Chondrocyte (in vitro differentiated cells): ENCODE measurements around the gene ALDH5A1. TPM values are rescaled to one million over a fixed set of nuclear protein-coding genes. Genes with fewer than 3 reads are reported as not detected.
"Not testable (repeated sequence)": the region's sequence is repeated elsewhere in the genome, so short reads cannot be mapped to it uniquely, and the experiment has no call there.

Experiments
- DNase-seq: peaks from one replicate; pipeline ENCODE4 v3.0.0; 2021; ENCODE audit warnings: mixed read lengths, low spot score
- H3K27ac Mint-ChIP-seq: one replicate; pipeline ENCODE4 v1.8.0; 2021; ENCODE audit warnings: mild to moderate bottlenecking, moderate library complexity, mixed read lengths; ENCODE audit not compliant: unreplicated experiment
- H3K27me3 Mint-ChIP-seq: 2 replicates; pipeline ENCODE4 v1.8.0; 2021; ENCODE audit warnings: low read depth, mixed read lengths
- H3K36me3 Mint-ChIP-seq: 2 replicates; pipeline ENCODE4 v1.8.0; 2021; ENCODE audit warnings: low read depth, mixed read lengths
- H3K4me1 Mint-ChIP-seq: 2 replicates; pipeline ENCODE4 v1.8.0; 2021; ENCODE audit warnings: low read depth, mild to moderate bottlenecking, mixed read lengths
- H3K4me3 Mint-ChIP-seq: one replicate; pipeline ENCODE4 v1.8.0; 2021; ENCODE audit warnings: mild to moderate bottlenecking, moderate library complexity, mixed read lengths; ENCODE audit not compliant: unreplicated experiment
- H3K9me3 Mint-ChIP-seq: 2 replicates; pipeline ENCODE4 v1.8.0; 2021; ENCODE audit warnings: low read depth, mixed read lengths
- total RNA-seq: library from RNA; stranded (reverse); gene quantifications from 3 replicates; pipeline ENCODE4 v1.2.1, GENCODE V29; 2021
- TF ChIP-seq, protein P1 (sequence below): fragments of 200-600 bp; sonication (generic); IDR thresholded peaks from 2 replicates; pipeline ENCODE4 v1.5.0; 2021; ENCODE audit warnings: antibody characterized with exemption, mild to moderate bottlenecking, moderate library complexity

The ALDH5A1 gene
- total RNA-seq, 1 donor from 2014 or later = 7.2 TPM

DNA sequence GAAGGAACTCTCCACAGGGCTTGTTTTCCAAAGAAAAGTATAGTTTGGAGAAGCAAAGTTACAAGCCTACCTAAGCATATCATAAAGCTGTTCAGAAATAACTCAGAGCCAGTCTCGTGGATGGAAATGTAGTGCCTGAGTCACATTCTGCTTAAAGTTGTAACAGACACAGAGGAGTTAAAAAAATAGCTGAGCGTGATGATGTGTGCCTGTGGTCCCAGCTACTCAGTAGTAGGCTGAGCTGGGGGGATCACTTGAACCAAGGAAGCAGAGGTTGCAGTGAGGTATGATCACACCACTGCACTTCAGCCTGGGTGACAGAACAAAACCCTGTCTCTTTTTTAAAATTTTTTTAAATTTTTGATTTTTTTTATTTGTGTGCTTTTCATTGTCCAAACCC, 6.6 kb downstream of the ALDH5A1 start:
- DNase-seq = no peak
- peaks cover 16% of the 10 kb centered on the region for H3K36me3 Mint-ChIP-seq
- H3K27ac Mint-ChIP-seq = no peak overlapping the region
- no peaks in the 10 kb centered on the region for H3K27me3 Mint-ChIP-seq
- no peaks in the 10 kb centered on the region for H3K4me1 Mint-ChIP-seq
- TF ChIP-seq, protein P1, sequence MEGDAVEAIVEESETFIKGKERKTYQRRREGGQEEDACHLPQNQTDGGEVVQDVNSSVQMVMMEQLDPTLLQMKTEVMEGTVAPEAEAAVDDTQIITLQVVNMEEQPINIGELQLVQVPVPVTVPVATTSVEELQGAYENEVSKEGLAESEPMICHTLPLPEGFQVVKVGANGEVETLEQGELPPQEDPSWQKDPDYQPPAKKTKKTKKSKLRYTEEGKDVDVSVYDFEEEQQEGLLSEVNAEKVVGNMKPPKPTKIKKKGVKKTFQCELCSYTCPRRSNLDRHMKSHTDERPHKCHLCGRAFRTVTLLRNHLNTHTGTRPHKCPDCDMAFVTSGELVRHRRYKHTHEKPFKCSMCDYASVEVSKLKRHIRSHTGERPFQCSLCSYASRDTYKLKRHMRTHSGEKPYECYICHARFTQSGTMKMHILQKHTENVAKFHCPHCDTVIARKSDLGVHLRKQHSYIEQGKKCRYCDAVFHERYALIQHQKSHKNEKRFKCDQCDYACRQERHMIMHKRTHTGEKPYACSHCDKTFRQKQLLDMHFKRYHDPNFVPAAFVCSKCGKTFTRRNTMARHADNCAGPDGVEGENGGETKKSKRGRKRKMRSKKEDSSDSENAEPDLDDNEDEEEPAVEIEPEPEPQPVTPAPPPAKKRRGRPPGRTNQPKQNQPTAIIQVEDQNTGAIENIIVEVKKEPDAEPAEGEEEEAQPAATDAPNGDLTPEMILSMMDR = no peak
- H3K4me3 Mint-ChIP-seq = no peak overlapping the region
- no peaks in the 10 kb centered on the region for H3K9me3 Mint-ChIP-seq

DNA sequence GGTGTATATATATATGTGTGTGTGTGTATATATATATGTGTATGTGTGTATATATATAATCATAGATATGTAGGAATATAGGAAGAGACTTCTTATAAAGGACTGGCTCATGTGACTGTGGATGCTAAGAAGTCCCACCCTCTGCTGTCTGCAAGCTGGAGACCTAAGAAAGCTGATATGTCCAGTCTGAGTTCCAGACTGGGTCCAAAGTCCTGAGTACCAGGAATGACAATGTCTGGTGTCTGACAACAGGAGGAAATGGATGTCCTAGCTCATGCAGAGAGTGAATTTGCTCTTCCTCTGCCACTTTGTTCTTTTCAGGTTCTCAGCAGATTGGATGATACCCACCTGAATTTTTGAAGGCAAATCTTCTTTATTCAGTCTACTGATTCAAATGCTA, 7.1 kb downstream of the ALDH5A1 start:
- no peak for DNase-seq
- H3K9me3 Mint-ChIP-seq = peaks cover 2% of the 10 kb centered on the region
- H3K4me1 Mint-ChIP-seq = no peaks in the 10 kb centered on the region
- H3K27ac Mint-ChIP-seq = no peak overlapping the region
- H3K27me3 Mint-ChIP-seq = no peaks in the 10 kb centered on the region
- H3K36me3 Mint-ChIP-seq = peaks cover 16% of the 10 kb centered on the region
- TF ChIP-seq, protein P1 = no peak
- H3K4me3 Mint-ChIP-seq = no peak overlapping the region

DNA sequence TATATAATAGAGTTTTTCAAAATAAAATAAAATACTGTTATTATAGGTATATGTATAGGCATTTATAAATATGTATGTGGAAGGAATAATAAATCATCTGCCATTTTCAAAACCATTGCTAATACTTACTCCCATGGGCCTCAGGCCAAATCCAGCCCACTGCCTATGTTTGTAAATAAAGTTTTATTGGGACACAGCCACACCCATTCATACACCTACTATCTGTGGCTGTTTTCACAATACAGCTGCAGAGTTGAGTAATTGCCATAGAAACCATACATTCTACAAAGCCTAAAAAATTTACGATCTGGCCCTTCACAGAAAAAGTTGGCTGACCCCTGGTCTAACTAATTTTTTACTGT, 9.5 kb downstream of the ALDH5A1 start:
- DNase-seq = no peak
- H3K27ac Mint-ChIP-seq = no peak overlapping the region
- TF ChIP-seq, protein P1 = no peak
- H3K9me3 Mint-ChIP-seq = peaks cover 15% of the 10 kb centered on the region
- no peaks in the 10 kb centered on the region for H3K4me1 Mint-ChIP-seq
- peaks cover 27% of the 10 kb centered on the region for H3K36me3 Mint-ChIP-seq
- H3K4me3 Mint-ChIP-seq = no peak overlapping the region
- no peaks in the 10 kb centered on the region for H3K27me3 Mint-ChIP-seq

DNA sequence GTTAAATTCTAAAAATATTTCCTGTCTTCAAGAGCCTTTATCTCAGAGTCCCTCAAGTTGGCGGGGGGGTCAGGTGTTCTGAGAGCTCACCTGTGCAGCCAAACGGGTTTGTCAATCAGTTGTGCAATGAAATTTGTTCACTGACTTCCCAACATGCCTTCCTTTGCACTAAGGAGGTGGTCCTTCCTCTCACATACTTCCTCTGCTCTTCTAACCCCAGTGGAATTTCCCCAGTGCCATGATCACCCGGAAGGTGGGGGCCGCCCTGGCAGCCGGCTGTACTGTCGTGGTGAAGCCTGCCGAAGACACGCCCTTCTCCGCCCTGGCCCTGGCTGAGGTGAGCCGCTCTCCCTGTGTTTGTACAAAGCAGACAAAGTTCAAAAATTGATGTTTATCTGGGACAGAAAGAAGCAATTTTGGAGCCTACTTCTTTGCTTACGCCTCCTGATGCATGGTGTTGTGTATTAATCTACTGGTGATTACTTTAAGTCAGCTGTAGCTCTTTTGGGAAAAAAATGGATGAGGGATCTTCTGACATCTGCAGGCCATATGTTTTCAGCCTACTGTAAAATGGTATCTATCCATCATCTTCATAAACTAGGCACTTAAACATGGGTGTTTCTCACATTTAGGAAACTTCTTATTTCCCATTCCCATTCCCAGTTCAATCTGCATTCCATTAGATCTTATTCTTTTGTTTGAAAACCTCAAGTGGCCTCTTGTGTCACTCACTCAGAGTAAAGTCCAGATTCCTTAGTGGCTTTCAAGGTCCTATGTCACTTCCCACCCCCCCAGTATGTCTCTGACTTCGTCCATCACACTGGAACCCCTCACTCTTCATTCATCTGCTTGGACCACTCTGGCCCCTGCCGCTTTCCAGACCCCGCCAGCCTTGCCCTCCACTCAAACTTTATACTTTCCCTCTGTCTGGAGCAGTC, 10.1 kb downstream of the ALDH5A1 start:
- H3K27me3 Mint-ChIP-seq = no peaks in the 10 kb centered on the region
- TF ChIP-seq, protein P1 = no peak
- H3K9me3 Mint-ChIP-seq = peaks cover 15% of the 10 kb centered on the region
- peaks cover 32% of the 10 kb centered on the region for H3K36me3 Mint-ChIP-seq
- no peak overlapping the region for H3K4me3 Mint-ChIP-seq
- H3K27ac Mint-ChIP-seq = no peak overlapping the region
- no peaks in the 10 kb centered on the region for H3K4me1 Mint-ChIP-seq
- no peak for DNase-seq

DNA sequence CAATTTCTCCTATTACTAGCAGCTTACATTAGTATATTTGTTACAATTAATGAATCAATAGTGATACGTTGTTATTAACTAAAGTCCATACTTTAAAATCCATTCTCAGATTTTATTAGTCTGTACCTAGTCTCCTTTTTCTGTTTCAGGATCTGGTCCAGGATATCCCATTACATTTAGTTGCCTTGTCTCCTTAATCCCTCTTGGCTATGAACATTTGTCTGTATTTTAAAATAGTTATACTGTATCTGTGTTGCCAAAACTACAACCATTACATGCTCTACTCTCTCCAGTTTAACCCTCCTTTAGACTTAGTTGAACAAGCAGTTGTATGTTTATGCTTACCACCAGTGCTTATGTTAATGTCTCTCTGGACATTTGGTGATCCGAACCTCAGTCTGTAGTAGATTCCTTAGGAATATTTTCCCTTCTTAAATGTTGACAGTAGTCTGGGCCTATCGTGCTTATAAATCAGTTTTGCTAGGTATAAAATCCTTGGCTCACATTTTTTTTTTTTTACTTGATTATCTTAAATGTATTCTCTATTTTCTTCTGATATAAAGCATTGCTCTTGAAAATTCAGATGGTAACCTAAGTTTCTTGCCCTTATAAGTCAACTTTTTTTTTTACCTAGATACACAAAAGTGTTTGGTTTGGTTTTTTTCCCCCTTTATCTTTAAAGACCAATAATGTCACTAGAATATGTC, 12.2 kb downstream of the ALDH5A1 start:
- Mint-ChIP-seq H3K36me3 (peaks cover 35% of the 10 kb centered on the region), H3K4me3 (no peak overlapping the region), H3K27ac (no peak overlapping the region), H3K27me3 (no peaks in the 10 kb centered on the region), H3K9me3 (peaks cover 15% of the 10 kb centered on the region), H3K4me1 (no peaks in the 10 kb centered on the region)
- no peak for DNase-seq
- TF ChIP-seq, protein P1 = no peak

DNA sequence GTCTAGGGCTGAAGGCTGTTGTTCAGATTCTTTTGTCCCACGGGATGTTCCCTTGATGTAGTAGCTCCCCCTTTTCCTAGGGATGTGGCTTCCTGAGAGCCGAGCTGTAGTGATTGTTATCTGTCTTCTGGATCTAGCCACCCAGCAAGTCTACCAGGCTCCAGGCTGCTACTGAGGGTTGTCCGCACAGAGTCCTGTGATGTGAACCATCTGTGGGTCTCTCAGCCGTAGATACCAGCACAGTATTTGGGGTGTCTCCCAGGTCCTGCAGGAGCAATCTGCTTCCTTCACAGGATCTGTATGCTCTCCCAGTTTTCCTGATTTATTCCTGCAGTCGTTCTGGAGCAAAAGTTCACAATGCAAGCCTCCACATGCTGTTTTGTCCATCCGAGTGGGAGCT, 17.2 kb downstream of the ALDH5A1 start:
- not testable (repeated sequence) for DNase-seq, H3K4me1 Mint-ChIP-seq, H3K27ac Mint-ChIP-seq, H3K27me3 Mint-ChIP-seq, H3K4me3 Mint-ChIP-seq
- Mint-ChIP-seq H3K36me3 (peaks cover 36% of the 10 kb centered on the region), H3K9me3 (peaks cover 13% of the 10 kb centered on the region)
